Activated CD4-positive, alpha-beta T cell treated with anti-CD3 and anti-CD28 coated beads, Interleukin-2, amount 10 ng/mL, durations not matched to agents 7 days and 5 days (primary cell): ENCODE measurements around the gene SUDS3. TPM values are rescaled to one million over a fixed set of nuclear protein-coding genes. Genes with fewer than 3 reads are reported as not detected.
A peak's percentile ranks its signal among the peaks of the same experiment; 100 is the strongest.

ENCODE experiments used
- CTCF ChIA-PET: fragments of 350-600 bp; sonication (Branson Sonifier 250); formaldehyde crosslinking; loops from one replicate; lab custom pipeline; 2021; ENCODE audit warnings: antibody characterized with exemption; lab: Charles Lee
- POLR2A ChIA-PET: fragments of 350-600 bp; sonication (Branson Sonifier 250); formaldehyde crosslinking; loops from one replicate; lab custom pipeline; 2021; ENCODE audit warnings: antibody characterized with exemption; lab: Charles Lee
- DNase-seq: peaks from one replicate; pipeline ENCODE4 v3.0.0-alpha.2; 2020
- H3K27ac Mint-ChIP-seq: one replicate; pipeline ENCODE4 v1.8.0; 2021; ENCODE audit warnings: mild to moderate bottlenecking, moderate library complexity, mixed read lengths
- H3K27me3 Mint-ChIP-seq: one replicate; pipeline ENCODE4 v1.8.0; 2021; ENCODE audit warnings: mixed read lengths
- H3K36me3 Mint-ChIP-seq: one replicate; pipeline ENCODE4 v1.8.0; 2021; ENCODE audit warnings: low read depth, mixed read lengths
- H3K4me1 Mint-ChIP-seq: one replicate; pipeline ENCODE4 v1.8.0; 2021; ENCODE audit warnings: mixed read lengths
- H3K4me3 Mint-ChIP-seq: one replicate; pipeline ENCODE4 v1.8.0; 2021; ENCODE audit warnings: mild to moderate bottlenecking, moderate library complexity, mixed read lengths
- H3K9me3 Mint-ChIP-seq: one replicate; pipeline ENCODE4 v1.8.0; 2021; ENCODE audit warnings: mixed read lengths
- total RNA-seq, 2 experiments: library from RNA; stranded (reverse); gene quantifications; one replicate each; pipeline ENCODE4 v1.2.3, GENCODE V29; 2021

Gene SUDS3
- 10 to 100 TPM; 23.8 to 25.4 TPM for total RNA-seq

- Mint-ChIP-seq H3K27me3 (peaks cover 4% of the 10 kb centered on the region), H3K9me3 (no peaks in the 10 kb centered on the region), H3K4me3 (peak within 1 kb of the TSS; percentile 93), H3K27ac (peak within 1 kb of the TSS; percentile 100), H3K4me1 (peaks cover 43% of the 10 kb centered on the region), H3K36me3 (peaks cover 9% of the 10 kb centered on the region)
- CTCF ChIA-PET, result interaction anchor here (0.6 to 4.4 kb wide), 56 partner anchors 10 to 1292 kb away, joined by 3 to 59 read pairs (median 6); partner anchors contain the start of genes PEBP1, PRKAB1, RFC5 and WSB2
- POLR2A ChIA-PET, result interaction anchor here (1.0 to 1.5 kb wide), 2 partner anchors 17 to 19 kb away, joined by 4 read pairs; no protein-coding TSS in a partner anchor
- peak; percentile 93 for DNase-seq
Measured at GRCh38 chr12:118376089-118377020, at the start of gene SUDS3. TSS of gene SUDS3 (plus strand) at chr12:118376555. CDS start at chr12:118376692, 137 bp downstream.

- H3K4me1 Mint-ChIP-seq, result peaks cover 14% of the 10 kb centered on the region
- H3K27me3 Mint-ChIP-seq, result no peaks in the 10 kb centered on the region
- no peak overlapping the region for H3K27ac Mint-ChIP-seq
- H3K9me3 Mint-ChIP-seq, result no peaks in the 10 kb centered on the region
- CTCF ChIA-PET, result no interaction called here
- POLR2A ChIA-PET, result no interaction called here
- H3K4me3 Mint-ChIP-seq, result no peak overlapping the region
- H3K36me3 Mint-ChIP-seq, result peaks cover 26% of the 10 kb centered on the region
- DNase-seq, result no peak
Measured at GRCh38 chr12:118326991-118327390, 49.4 kb upstream of the SUDS3 start.

- H3K27me3 Mint-ChIP-seq, result no peaks in the 10 kb centered on the region
- H3K36me3 Mint-ChIP-seq, result peaks cover 26% of the 10 kb centered on the region
- no peaks in the 10 kb centered on the region for H3K9me3 Mint-ChIP-seq
- DNase-seq, result no peak
- H3K4me1 Mint-ChIP-seq, result peaks cover 14% of the 10 kb centered on the region
- H3K27ac Mint-ChIP-seq, result no peak overlapping the region
- ChIA-PET CTCF (no interaction called here), POLR2A (no interaction called here)
- no peak overlapping the region for H3K4me3 Mint-ChIP-seq
Measured at GRCh38 chr12:118327391-118327790, 49.0 kb upstream of the SUDS3 start.

GRCh38 chr12:118328486-118329330 lies 47.6 kb upstream of the SUDS3 start:
- no peaks in the 10 kb centered on the region for H3K27me3 Mint-ChIP-seq
- DNase-seq, result no peak
- H3K27ac Mint-ChIP-seq, result no peak overlapping the region
- H3K4me1 Mint-ChIP-seq, result peaks cover 22% of the 10 kb centered on the region
- POLR2A ChIA-PET, result no interaction called here
- peaks cover 32% of the 10 kb centered on the region for H3K36me3 Mint-ChIP-seq
- CTCF ChIA-PET, result no interaction called here
- no peaks in the 10 kb centered on the region for H3K9me3 Mint-ChIP-seq
- H3K4me3 Mint-ChIP-seq, result no peak overlapping the region

GRCh38 chr12:118330421-118331018 lies 45.8 kb upstream of the SUDS3 start:
- H3K27me3 Mint-ChIP-seq, result no peaks in the 10 kb centered on the region
- H3K4me1 Mint-ChIP-seq, result peaks cover 22% of the 10 kb centered on the region
- ChIA-PET POLR2A (no interaction called here), CTCF (no interaction called here)
- no peaks in the 10 kb centered on the region for H3K9me3 Mint-ChIP-seq
- no peak for DNase-seq
- H3K4me3 Mint-ChIP-seq, result no peak overlapping the region
- no peak overlapping the region for H3K27ac Mint-ChIP-seq
- peaks cover 38% of the 10 kb centered on the region for H3K36me3 Mint-ChIP-seq

GRCh38 chr12:118332511-118332910 lies 43.8 kb upstream of the SUDS3 start:
- no peak overlapping the region for H3K27ac Mint-ChIP-seq
- DNase-seq, result no peak
- H3K27me3 Mint-ChIP-seq, result no peaks in the 10 kb centered on the region
- peaks cover 22% of the 10 kb centered on the region for H3K4me1 Mint-ChIP-seq
- H3K9me3 Mint-ChIP-seq, result no peaks in the 10 kb centered on the region
- no peak overlapping the region for H3K4me3 Mint-ChIP-seq
- peaks cover 32% of the 10 kb centered on the region for H3K36me3 Mint-ChIP-seq
- ChIA-PET POLR2A (no interaction called here), CTCF (no interaction called here)

GRCh38 chr12:118334241-118334640 lies 42.1 kb upstream of the SUDS3 start:
- Mint-ChIP-seq H3K27me3 (no peaks in the 10 kb centered on the region), H3K9me3 (no peaks in the 10 kb centered on the region), H3K4me3 (no peak overlapping the region), H3K4me1 (peaks cover 31% of the 10 kb centered on the region), H3K27ac (no peak overlapping the region), H3K36me3 (peaks cover 32% of the 10 kb centered on the region)
- CTCF ChIA-PET, result interaction anchor here (0.6 to 1.3 kb wide), 2 partner anchors 14 to 16 kb away, joined by 3 read pairs; no protein-coding TSS in a partner anchor
- DNase-seq, result no peak
- POLR2A ChIA-PET, result no interaction called here

- DNase-seq, result no peak
- POLR2A ChIA-PET, result no interaction called here
- Mint-ChIP-seq H3K4me3 (no peak overlapping the region), H3K9me3 (no peaks in the 10 kb centered on the region), H3K36me3 (peaks cover 32% of the 10 kb centered on the region), H3K4me1 (peaks cover 34% of the 10 kb centered on the region), H3K27me3 (no peaks in the 10 kb centered on the region), H3K27ac (no peak overlapping the region)
- CTCF ChIA-PET, result interaction anchor here (1.3 kb wide), 1 partner anchor 15 kb away, joined by 3 read pairs; no protein-coding TSS in a partner anchor
Measured at GRCh38 chr12:118334939-118335567, 41.3 kb upstream of the SUDS3 start.

GRCh38 chr12:118336123-118336522 lies 40.2 kb upstream of the SUDS3 start:
- no peaks in the 10 kb centered on the region for H3K27me3 Mint-ChIP-seq
- H3K4me1 Mint-ChIP-seq, result peaks cover 23% of the 10 kb centered on the region
- peaks cover 22% of the 10 kb centered on the region for H3K36me3 Mint-ChIP-seq
- ChIA-PET CTCF (no interaction called here), POLR2A (no interaction called here)
- no peak overlapping the region for H3K27ac Mint-ChIP-seq
- DNase-seq, result no peak
- no peaks in the 10 kb centered on the region for H3K9me3 Mint-ChIP-seq
- no peak overlapping the region for H3K4me3 Mint-ChIP-seq

- ChIA-PET POLR2A (no interaction called here), CTCF (no interaction called here)
- H3K9me3 Mint-ChIP-seq, result no peaks in the 10 kb centered on the region
Measured at GRCh38 chr12:118337194-118337838, 39.0 kb upstream of the SUDS3 start.

GRCh38 chr12:118342090-118342489 lies 34.3 kb upstream of the SUDS3 start:
- no peak overlapping the region for H3K4me3 Mint-ChIP-seq
- no peaks in the 10 kb centered on the region for H3K27me3 Mint-ChIP-seq
- H3K36me3 Mint-ChIP-seq, result peaks cover 6% of the 10 kb centered on the region
- ChIA-PET CTCF (interaction anchor here (0.6 kb wide), 2 partner anchors 121 to 278 kb away, joined by 3 to 4 read pairs; no protein-coding TSS in a partner anchor), POLR2A (no interaction called here)
- no peaks in the 10 kb centered on the region for H3K9me3 Mint-ChIP-seq
- DNase-seq, result no peak
- peaks cover 21% of the 10 kb centered on the region for H3K4me1 Mint-ChIP-seq
- no peak overlapping the region for H3K27ac Mint-ChIP-seq

More at GRCh38 chr12:118337194-118337838, 39.0 kb upstream of the SUDS3 start:
- Mint-ChIP-seq H3K4me3 (no peak overlapping the region), H3K27me3 (no peaks in the 10 kb centered on the region), H3K36me3 (peaks cover 22% of the 10 kb centered on the region), H3K27ac (no peak overlapping the region), H3K4me1 (peaks cover 25% of the 10 kb centered on the region)
- DNase-seq, result no peak

- H3K9me3 Mint-ChIP-seq, result no peaks in the 10 kb centered on the region
- no peaks in the 10 kb centered on the region for H3K27me3 Mint-ChIP-seq
- POLR2A ChIA-PET, result no interaction called here
- CTCF ChIA-PET, result no interaction called here
- H3K4me1 Mint-ChIP-seq, result peaks cover 14% of the 10 kb centered on the region
- peaks cover 2% of the 10 kb centered on the region for H3K36me3 Mint-ChIP-seq
- H3K27ac Mint-ChIP-seq, result no peak overlapping the region
- no peak overlapping the region for H3K4me3 Mint-ChIP-seq
- DNase-seq, result no peak
Measured at GRCh38 chr12:118344829-118345228, 31.5 kb upstream of the SUDS3 start.
